ENCODE measurements around the gene CCSER1.

DNA sequence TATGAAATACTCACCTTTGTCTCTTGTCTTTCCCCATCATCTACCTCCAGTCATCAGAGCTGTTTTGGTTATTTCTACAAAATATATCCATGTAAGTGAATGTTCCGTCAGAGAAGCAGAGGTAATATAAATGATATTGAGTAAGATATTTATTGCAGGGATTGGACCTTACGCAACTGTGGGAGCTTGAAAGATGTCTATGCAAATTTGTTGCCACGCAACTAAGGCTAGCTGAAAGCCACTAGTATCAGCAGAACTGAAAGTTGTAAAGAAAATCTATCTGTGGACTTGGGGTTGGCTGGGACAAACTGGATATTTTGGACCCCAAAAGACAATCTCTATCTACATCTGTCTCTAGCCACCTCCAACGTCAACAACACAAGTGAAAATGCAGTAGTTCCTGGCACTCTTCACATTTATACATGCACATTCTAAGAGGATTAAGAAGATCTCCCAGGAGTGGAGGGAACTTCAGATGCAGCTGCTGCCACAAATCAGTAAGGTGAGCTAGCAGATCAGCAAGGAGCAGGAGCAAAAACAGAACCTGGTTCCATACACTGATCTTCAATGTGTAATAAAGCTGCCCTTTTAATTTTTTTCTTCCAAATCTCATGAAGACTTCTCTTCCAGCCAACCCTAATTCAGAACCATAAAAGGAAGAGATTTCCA, 8.5 kb upstream of the CCSER1 start:
- TF ChIP-seq SRF (IDR thresholded peaks at IDR 0.05; ENCODE audit: low read depth, low read length): no peak
- TF ChIP-seq, protein P1, sequence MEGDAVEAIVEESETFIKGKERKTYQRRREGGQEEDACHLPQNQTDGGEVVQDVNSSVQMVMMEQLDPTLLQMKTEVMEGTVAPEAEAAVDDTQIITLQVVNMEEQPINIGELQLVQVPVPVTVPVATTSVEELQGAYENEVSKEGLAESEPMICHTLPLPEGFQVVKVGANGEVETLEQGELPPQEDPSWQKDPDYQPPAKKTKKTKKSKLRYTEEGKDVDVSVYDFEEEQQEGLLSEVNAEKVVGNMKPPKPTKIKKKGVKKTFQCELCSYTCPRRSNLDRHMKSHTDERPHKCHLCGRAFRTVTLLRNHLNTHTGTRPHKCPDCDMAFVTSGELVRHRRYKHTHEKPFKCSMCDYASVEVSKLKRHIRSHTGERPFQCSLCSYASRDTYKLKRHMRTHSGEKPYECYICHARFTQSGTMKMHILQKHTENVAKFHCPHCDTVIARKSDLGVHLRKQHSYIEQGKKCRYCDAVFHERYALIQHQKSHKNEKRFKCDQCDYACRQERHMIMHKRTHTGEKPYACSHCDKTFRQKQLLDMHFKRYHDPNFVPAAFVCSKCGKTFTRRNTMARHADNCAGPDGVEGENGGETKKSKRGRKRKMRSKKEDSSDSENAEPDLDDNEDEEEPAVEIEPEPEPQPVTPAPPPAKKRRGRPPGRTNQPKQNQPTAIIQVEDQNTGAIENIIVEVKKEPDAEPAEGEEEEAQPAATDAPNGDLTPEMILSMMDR (IDR thresholded peaks at IDR 0.05; ENCODE audit: control extremely low read depth in 1 of 3, insufficient read depth in 1 of 3, low read depth in 1 of 3, low read length in 3 of 3): no peak
- TF ChIP-seq CHD2 (IDR thresholded peaks at IDR 0.05; ENCODE audit: low read length): no peak
- TF ChIP-seq TAF1 (IDR thresholded peaks at IDR 0.05; ENCODE audit: low read depth, low read length): no peak
- no peak for TF ChIP-seq MAFK (IDR thresholded peaks at IDR 0.05; ENCODE audit: low read depth, low read length)
- no peak for TF ChIP-seq SIRT6 (IDR thresholded peaks at IDR 0.05; ENCODE audit: low read length)
- no peak for TF ChIP-seq ZNF274 (IDR thresholded peaks at IDR 0.05; ENCODE audit: borderline replicate concordance, extremely low read depth, low read length)
- no peak for TF ChIP-seq JUND (IDR thresholded peaks at IDR 0.05; ENCODE audit: low read length)
- TF ChIP-seq, protein P2, sequence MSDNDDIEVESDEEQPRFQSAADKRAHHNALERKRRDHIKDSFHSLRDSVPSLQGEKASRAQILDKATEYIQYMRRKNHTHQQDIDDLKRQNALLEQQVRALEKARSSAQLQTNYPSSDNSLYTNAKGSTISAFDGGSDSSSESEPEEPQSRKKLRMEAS (IDR thresholded peaks at IDR 0.05): no peak
- TF ChIP-seq GABPA (IDR thresholded peaks at IDR 0.05; ENCODE audit: borderline replicate concordance, insufficient read depth, low read length): no peak
- TF ChIP-seq EGR1 (IDR thresholded peaks at IDR 0.05; ENCODE audit: borderline replicate concordance, low read depth, low read length): no peak
- no peak for TF ChIP-seq JUN (IDR thresholded peaks at IDR 0.05; ENCODE audit: low read depth, low read length)
